Mammary epithelial cell (primary cell): ENCODE data around the gene KRT72.

Source experiments
- EZH2 ChIP-seq: IDR thresholded peaks from 2 replicates; pipeline ENCODE4 v1.6.1; 2012; ENCODE audit warnings: low read length, inconsistent platforms, borderline replicate concordance
- TF ChIP-seq, protein P1 (sequence below), 2 donors: IDR thresholded peaks in 1 of 2; conservative IDR thresholded peaks in 1 of 2; 2 replicates each; pipeline ENCODE4 v1.5.1; 2011 to 2012; ENCODE audit warnings: inconsistent platforms in 2 of 2, low read length in 2 of 2, mild to moderate bottlenecking in 2 of 2, control low read depth in 1 of 2, low read depth in 1 of 2; ENCODE audit not compliant: insufficient read depth in 1 of 2; ENCODE audit errors: extremely low read depth in 1 of 2

GRCh38 chr12:52539821-52540173 is 61.5 kb downstream of the KRT72 start:
- TF ChIP-seq, protein P1, sequence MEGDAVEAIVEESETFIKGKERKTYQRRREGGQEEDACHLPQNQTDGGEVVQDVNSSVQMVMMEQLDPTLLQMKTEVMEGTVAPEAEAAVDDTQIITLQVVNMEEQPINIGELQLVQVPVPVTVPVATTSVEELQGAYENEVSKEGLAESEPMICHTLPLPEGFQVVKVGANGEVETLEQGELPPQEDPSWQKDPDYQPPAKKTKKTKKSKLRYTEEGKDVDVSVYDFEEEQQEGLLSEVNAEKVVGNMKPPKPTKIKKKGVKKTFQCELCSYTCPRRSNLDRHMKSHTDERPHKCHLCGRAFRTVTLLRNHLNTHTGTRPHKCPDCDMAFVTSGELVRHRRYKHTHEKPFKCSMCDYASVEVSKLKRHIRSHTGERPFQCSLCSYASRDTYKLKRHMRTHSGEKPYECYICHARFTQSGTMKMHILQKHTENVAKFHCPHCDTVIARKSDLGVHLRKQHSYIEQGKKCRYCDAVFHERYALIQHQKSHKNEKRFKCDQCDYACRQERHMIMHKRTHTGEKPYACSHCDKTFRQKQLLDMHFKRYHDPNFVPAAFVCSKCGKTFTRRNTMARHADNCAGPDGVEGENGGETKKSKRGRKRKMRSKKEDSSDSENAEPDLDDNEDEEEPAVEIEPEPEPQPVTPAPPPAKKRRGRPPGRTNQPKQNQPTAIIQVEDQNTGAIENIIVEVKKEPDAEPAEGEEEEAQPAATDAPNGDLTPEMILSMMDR (conservative IDR thresholded peaks at IDR 0.05 in 1 of 2, IDR thresholded peaks at IDR 0.05 in 1 of 2; ENCODE audit: extremely low read depth in 1 of 2, insufficient read depth in 1 of 2, low read depth in 1 of 2, low read length in 2 of 2) = no peak
- TF ChIP-seq EZH2 = no peak
